HG02610 (cell line): ENCODE results near the gene MSI2.

ENCODE experiments used
- ATAC-seq: cut with Tn5 transposase; IDR thresholded peaks from one replicate; pipeline ENCODE4 v1.9.1; 2021; ENCODE audit warnings: mild to moderate bottlenecking, moderate library complexity; ENCODE audit not compliant: unreplicated experiment

The MSI2 gene

DNA sequence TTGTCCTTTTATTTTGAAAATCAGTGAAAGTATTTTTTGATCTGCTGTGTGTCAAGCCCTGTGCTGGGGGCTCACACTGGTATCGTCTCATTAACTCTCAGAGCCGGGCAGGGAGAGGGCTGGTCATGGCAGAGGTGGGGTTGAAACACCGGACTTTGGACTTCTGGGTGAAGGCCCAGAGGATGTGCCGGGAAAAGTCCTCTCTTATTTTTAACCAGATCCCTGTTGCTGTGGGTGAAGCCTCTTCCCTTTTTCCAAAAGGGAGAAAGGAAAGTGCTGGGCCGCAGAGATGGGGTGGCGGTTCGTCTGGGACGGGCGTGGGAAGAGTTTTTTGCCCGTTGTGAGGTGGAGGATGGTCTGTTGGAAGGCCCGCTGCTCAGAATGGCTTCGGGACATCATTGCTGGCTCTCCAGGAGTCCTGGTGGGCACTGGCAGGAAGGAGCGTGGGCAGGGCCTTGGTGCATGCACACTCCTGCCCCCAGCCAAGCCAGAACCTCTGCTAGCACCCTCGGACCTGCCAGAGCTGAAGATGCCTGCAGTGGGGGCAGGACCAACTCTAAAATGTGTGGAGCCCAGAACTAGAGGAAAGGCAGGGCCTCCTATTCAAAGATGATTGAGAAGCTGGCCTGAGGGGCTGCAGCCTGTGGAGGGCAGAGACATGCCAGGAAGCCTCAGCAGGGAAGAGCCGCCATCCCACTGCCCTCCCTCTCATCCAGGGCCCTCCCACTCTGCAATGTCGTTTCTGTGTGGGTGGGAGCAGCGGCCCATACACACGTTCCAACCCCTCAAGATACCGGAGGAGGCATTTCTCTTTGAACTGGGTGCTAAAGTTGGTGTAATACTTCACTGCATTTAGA lies 275.6 kb downstream of the MSI2 start:
- ATAC-seq = no peak

- ATAC-seq = no peak
These were observed 276.2 kb downstream of the MSI2 start for GRCh38 chr17:57532556-57532955.

GRCh38 chr17:57532966-57533365 lies 276.6 kb downstream of the MSI2 start:
- ATAC-seq = no peak

DNA sequence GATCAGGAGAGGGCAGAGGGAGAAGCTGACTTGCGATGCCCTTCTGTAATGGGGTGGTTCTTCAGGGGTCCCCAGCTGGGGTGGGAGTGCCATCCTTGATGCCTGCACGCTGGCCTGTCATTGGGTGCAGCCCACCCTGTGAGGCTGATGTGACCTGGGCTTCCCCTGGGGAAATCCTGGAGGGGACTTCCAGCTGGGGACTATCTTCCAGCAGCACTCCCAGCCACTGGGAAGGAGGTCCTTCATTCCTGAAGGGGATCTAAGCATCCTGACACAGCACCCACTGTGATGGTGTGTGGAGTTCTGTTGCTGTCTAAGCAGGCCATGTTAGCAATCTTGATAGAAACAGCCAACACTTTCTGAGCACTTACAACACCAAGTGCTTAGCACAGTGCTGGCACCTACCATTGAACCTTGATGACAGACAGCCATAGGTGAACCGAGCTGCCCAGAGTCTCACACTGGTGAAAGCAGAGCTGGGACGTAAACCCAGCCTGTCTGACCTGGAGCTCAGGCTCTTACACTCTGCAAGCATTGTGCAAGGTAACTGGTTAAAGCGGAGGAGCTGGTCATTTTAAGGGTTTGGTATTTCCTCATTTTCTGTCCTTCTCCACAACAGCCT lies 277.5 kb downstream of the MSI2 start:
- no peak for ATAC-seq

- ATAC-seq = no peak
These were observed 278.5 kb downstream of the MSI2 start for GRCh38 chr17:57534863-57535248.

DNA sequence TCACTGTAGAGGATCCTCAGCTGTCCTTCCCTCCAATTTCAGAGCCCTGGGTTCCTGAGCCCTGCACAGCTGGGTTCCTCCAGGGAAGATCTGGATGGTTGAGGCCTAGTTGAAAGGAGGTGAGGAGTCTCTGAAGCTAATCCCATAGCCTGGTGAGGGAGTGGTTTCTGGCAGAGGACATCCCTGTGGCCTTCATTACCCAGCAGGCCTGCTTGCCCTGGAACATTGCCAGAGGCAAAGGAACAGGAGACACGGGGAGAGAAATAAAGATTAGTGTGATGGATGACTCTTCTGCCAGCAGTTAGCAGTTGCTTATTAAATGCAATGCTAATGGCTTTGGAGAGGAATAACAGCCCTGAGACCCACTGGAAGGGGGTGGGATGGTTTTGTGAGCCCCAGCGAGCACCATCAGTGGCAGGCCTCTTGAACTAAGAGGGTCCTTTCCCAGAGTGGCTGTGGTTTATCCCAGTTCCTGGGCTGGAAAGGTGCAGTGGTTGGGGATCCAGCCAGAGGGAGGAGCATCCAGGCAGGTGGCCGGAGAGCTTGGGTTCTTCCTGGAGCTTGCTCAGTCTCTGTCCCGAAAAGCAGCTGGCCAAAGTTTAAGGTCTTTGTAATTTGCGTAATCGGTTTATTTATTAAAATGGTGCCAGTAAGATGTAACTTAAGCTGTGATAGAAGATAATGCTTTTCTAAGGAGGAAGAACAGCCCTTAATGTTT lies 279.1 kb downstream of the MSI2 start:
- ATAC-seq = no peak

DNA sequence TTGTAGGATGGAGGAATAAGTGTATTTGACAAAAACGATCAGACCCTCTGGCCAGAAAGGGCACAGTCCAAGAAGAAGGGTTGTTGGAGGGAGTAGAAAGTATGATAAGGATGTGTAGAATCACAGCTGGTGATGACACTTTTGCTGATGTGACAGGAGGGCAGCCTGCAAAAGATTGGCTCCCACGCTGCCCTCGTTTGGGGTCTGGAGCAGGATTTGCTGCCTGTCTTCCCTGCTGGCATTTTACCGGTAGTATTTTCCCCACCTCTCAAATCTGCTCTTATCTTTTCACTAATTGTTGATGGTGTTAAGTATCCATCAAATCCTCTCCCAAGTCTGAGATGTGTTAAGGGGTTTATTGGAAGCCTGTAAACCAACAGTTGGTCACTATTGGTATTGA lies 280.0 kb downstream of the MSI2 start:
- ATAC-seq = no peak

DNA sequence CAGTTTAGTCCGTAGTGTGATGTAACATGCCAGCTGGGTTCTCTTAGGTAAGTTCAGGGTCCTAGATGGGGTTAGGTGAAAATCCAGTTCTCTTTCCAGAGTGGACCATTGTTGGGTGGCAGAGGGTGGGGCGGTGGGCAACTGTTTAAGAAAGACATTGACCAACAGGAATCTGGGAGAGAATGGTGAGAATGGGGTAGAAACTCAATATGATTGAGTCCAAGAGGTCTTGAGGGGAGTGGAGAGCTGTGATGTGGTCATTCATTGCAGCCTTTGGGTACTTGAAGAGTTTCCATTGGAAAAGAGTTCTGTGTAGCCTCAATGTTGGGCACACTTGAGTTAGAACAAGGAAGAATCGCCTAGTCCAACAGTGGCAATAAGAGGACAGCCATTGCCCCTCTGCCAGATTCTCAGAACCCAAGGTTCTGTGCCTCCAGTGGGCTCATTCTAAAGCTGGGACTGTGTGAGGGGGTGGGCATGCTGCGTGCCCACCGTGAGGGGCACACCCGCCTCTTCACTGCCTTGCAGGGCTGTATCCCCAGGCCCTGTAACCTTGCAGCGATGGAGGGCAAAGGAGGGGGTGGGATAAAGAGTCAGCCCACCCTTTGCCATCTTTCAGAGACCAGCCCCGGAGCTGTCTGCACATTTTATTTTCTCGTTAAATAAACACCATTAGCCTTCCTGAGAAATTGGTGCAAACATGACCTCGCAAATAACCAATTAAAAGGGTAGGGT lies 280.6 kb downstream of the MSI2 start:
- no peak for ATAC-seq

- ATAC-seq = no peak
These were observed 281.4 kb downstream of the MSI2 start for GRCh38 chr17:57537524-57538410.

DNA sequence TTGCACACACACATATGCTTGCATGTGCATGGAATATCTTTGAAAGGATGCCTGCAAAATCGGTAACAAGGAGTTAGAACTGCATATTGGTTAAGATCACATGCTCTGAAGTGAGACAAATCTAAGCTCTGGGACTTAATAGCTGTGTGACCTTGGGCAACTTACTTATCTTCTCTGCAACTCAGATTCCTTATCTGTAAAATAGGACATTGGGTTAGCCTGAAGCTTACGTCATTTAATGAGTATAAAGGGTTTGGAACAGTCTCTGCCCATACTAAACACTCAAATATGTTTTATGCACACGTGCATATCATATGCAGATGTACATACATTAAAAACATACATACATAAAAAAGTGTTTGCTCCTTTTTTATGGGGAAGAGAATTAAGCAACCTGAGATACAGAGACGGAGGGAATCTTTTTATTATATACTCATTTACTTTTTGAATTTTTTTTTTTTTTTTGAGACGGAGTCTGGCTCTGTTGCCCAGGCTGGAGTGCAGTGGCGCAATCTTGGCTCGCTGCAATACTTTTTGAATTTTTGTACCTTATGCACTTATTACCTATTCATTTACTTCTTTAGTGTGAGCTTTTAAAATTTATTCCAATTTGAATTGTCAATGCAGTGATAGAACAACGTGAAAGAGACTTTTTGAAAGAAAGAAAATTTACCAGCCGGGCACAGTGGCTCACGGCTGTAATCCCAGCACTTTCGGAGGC lies 282.6 kb downstream of the MSI2 start:
- ATAC-seq = no peak

DNA sequence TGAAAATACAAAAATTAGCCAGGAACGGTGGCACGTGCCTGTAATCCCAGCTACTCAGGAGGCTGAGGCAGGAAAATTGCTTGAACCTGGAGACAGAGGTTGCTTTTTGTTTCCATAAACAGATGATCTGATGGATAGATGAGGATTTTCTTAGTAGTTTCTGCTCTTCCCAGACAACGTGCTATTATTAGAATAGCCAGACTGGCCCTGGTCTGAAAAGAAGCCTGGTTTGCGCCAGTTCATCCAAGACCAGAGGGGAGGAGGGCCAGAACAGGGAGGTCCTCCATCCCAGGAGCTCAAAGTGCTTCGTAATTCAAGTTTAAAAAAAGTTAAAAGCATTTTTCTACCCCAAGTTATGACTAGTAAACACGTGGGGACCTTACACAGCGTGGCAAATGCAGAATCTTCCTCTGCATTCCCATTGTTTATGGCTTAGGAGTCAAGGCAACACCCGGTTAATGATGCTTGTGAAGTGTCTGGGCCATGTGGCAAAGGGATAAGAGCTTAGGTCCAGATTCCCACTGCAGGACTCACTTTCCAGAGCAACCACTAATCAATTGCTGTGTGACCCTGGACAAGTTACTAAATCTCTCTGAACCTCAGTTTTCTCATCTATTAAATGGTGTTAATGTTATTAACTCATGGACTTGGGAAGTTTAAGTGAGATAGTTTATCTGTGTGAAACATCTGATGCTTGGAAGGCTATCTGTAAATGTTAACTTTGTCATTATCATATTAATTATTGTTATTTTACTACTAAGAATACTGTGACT lies 283.4 kb downstream of the MSI2 start:
- no peak for ATAC-seq

- ATAC-seq = no peak
These were observed 284.3 kb downstream of the MSI2 start for GRCh38 chr17:57540596-57540995.

DNA sequence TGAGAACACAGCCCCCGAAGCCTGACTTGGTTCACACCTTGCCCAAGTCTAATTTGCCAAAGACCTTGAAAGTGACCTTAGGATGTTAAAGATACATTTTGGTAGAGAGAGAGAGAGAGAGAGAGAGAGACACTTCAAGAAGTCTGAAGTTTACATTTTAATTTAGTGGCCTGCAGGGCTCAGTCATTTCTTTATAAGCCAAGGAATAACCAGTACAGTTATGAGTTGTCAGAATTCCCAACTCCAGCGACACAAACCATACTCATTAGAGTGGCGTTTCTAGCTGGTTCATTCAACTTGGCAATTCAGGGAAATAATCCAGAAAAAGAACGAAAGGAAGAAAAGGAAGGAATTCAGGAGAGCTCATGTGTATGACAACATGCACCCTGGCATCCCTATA lies 284.7 kb downstream of the MSI2 start:
- ATAC-seq = no peak

DNA sequence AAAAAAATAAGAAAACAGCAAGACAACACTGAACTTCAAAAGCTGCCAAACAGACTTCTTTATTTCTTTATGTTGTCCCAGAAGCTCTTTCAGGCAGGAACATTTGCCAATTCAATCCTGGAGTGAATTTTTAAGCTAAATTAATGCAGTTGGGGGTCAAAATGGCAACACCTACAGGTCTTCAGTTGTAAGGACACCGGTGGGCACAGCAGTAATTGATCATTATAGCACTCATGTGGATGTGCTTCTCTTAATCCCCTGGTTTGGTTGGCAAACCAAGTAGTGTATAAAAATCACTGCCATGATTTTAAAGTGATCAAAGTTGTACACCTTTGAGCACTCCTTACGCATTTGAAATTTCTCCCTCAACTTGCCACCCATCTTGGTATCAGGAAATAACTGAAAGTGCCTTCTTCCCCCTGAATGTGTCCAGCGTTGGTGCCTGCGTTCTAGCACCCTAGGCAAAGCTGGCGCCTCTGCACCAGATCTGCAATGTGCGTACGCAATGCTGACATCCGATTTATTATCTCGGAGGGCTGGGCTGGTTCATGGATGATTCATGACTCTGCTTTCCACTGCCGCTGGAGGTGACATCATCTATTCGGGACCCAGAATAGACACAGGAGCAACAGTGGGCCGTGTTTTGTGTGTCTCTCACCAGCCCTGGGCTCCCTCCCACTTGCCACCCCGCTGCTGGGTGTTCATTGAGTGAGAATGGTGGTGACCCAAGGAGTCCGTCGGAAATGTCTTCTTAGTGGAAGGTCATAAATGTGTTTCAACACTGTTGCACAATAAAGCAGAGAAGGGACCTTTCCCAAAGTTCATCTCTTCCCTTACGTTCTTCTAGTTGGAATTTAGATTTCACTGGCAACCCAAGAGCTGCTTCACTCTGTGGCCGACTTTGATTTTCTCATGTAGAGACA lies 285.4 kb downstream of the MSI2 start:
- no peak for ATAC-seq

DNA sequence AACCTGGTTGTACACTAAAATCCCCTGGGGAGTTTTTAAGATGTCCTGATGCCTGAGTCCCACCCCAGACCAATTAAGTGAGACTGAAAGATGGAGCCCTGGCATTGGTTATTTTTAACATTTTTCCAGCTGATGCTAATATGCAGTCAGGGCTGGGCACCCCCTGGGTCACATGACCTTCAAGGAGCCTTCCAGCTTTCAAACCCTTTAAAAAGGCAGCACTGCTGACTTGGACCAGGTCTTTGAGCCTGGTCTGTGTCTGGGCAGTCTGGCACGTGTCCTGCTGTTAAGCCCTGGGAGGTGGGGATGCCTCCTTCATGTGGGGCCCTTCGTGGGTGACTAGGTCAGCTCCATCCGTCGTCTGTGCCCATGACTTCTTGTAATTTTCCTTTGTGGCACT lies 286.2 kb downstream of the MSI2 start:
- ATAC-seq = no peak

DNA sequence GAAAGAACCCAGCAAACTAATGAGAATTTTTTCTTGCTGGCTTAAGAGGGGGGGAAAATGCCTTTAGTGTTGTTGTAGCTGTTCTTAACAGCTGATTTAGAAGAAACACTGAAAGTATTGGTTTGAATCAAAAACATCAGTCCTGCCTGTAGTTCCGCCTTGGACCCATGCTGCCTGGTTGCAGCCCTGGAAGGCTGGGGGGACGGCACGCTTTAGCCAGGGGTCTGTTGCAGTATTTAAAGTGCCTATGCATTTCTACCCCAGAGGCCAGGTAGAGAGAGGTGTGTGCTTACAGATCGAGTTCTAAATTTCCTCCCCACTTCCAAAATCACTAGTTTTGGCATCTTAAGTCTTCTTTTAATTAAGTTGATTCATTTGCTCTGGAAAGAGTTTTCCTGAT lies 286.9 kb downstream of the MSI2 start:
- no peak for ATAC-seq

DNA sequence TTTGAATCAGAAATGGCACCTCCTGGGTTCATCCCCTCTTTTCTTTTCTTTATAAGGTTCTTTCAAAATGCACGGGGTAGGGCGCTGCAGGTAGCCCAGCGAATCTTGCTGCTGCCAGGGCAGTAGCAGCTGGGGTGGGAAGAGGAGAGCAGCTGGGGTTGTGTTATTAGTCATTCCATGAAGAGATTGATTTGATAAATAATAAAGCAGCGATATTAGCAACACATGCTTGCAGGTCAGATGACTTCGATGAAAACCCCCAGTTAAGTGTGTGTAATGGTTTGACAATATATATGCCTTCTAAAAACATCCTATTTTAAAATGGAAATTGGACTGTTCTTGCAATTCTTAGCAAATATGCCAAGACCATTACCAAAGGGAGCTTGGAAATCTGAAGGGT lies 288.1 kb downstream of the MSI2 start:
- ATAC-seq = no peak
